ENCODE measurements around the gene ACTRT3.

ACTRT3 gene

DNA sequence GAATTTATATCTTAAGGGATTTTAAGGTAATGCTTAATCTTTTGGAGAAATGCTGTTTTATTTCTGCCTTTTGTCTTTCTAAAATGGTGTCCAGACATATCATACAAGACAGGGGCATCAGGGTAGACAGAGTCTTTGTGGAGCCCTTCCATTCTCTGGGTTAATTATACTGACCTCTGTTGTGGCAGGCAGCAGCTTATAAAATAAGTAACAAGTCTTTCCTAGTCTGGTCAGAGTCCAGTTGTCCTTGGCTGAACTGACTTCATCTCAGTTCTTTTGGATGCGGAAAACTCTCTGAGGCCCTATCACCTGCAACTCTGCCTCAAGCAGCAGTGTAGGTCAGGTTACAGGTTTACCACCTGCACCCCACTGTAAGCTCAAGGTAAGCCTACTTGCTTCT, 23.0 kb upstream of the ACTRT3 start:
- no peak overlapping the region for H3K27ac ChIP-seq (ENCODE audit: low read depth, low read length)
- H3K4me3 ChIP-seq (ENCODE audit: low read depth, low read length), result no peak overlapping the region
- peaks cover 47% of the 10 kb centered on the region for H3K36me3 ChIP-seq (ENCODE audit: control insufficient read depth, insufficient read depth, low read length)
- H3K4me1 ChIP-seq (ENCODE audit: control insufficient read depth, insufficient read depth, low read length), result no peaks in the 10 kb centered on the region
- no peak overlapping the region for H3K9ac ChIP-seq (ENCODE audit: low read depth, low read length)
- no peaks in the 10 kb centered on the region for H3K27me3 ChIP-seq (ENCODE audit: control insufficient read depth, insufficient read depth, low read length)
- H3K9me3 ChIP-seq (ENCODE audit: control insufficient read depth, insufficient read depth, low read length), result no peaks in the 10 kb centered on the region

DNA sequence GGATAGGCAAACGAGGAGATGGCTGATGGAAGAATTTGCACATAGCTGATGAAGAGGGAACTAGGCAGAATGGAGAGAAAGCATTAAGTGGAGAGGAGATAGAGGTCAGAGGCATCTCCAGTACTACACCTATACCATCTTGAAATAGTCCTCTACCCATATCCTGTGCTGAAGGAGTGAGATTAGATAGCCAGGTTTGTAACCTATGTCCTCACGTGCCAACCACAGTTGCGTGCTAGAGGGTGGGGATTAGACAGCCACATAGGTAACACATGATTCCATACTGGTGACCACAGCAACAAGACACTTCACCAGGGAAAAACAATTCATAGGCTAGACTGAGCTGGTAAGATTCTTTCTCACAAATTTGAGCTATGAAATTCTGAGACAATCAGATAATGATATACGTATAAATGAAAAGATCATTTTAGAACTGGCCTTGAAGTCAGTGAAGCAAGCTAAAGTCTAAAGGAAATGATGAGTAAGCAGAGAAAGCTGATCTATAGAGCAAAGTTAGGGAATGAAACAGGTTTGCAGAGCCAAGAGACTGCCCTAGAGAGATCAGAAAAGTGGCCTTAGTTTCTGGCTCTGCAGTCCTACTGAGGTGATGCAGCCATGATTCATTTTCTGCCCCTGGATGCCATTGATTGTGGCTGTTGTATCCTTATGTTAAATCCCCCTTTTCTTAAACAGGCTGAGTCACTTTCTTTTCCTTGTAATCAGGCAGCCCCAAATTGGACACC, 21.5 kb upstream of the ACTRT3 start:
- Histone ChIP-seq H3K27ac (ENCODE audit: low read depth, low read length) (peak overlapping the region; percentile 59), H3K4me3 (ENCODE audit: low read depth, low read length) (no peak overlapping the region), H3K36me3 (ENCODE audit: control insufficient read depth, insufficient read depth, low read length) (peaks cover 56% of the 10 kb centered on the region), H3K27me3 (ENCODE audit: control insufficient read depth, insufficient read depth, low read length) (no peaks in the 10 kb centered on the region), H3K9me3 (ENCODE audit: control insufficient read depth, insufficient read depth, low read length) (no peaks in the 10 kb centered on the region), H3K9ac (ENCODE audit: low read depth, low read length) (no peak overlapping the region), H3K4me1 (ENCODE audit: control insufficient read depth, insufficient read depth, low read length) (no peaks in the 10 kb centered on the region)

DNA sequence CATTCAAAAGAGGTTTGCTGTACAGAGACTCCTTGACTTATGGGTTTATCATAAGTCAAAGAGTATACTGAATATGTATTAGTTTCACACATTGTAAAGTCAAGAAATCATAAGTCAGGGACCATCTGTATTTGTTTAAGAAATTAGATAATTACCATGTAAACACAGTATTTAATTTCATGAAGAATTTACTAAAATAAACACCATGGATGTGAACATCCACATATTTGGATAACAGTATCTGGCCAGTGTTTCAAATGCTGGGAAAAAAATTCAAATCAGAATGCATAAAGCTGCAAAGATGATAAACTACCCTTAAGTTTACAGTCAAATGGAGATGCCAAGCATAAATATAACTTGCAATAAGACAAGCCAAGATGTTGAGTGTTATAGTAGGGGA, 20.9 kb upstream of the ACTRT3 start:
- H3K9me3 ChIP-seq (ENCODE audit: control insufficient read depth, insufficient read depth, low read length), result no peaks in the 10 kb centered on the region
- H3K27me3 ChIP-seq (ENCODE audit: control insufficient read depth, insufficient read depth, low read length), result no peaks in the 10 kb centered on the region
- H3K4me3 ChIP-seq (ENCODE audit: low read depth, low read length), result no peak overlapping the region
- peaks cover 61% of the 10 kb centered on the region for H3K36me3 ChIP-seq (ENCODE audit: control insufficient read depth, insufficient read depth, low read length)
- no peak overlapping the region for H3K9ac ChIP-seq (ENCODE audit: low read depth, low read length)
- no peaks in the 10 kb centered on the region for H3K4me1 ChIP-seq (ENCODE audit: control insufficient read depth, insufficient read depth, low read length)
- H3K27ac ChIP-seq (ENCODE audit: low read depth, low read length), result peak overlapping the region; percentile 59

DNA sequence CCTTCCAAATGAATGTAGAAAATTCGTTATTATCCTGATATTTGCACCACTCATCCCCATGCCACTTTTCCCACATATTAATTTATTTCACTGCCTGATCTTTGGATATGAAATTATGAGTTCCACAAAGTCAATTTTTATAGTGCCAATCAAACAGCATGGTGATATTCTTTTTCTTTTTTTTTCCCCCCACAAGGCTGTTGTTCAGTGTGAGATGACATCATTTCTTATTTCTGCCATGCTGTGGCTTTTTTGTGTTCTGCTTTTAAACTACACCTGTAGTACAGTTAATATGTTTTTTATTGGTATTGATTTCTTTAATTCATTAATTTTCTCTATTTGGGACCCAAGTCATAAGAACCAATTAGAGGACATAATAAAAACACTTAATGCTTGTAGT, 18.4 kb upstream of the ACTRT3 start:
- Histone ChIP-seq H3K36me3 (ENCODE audit: control insufficient read depth, insufficient read depth, low read length) (peaks cover 78% of the 10 kb centered on the region), H3K4me3 (ENCODE audit: low read depth, low read length) (no peak overlapping the region), H3K27ac (ENCODE audit: low read depth, low read length) (no peak overlapping the region), H3K9me3 (ENCODE audit: control insufficient read depth, insufficient read depth, low read length) (no peaks in the 10 kb centered on the region), H3K4me1 (ENCODE audit: control insufficient read depth, insufficient read depth, low read length) (no peaks in the 10 kb centered on the region), H3K27me3 (ENCODE audit: control insufficient read depth, insufficient read depth, low read length) (no peaks in the 10 kb centered on the region), H3K9ac (ENCODE audit: low read depth, low read length) (no peak overlapping the region)

DNA sequence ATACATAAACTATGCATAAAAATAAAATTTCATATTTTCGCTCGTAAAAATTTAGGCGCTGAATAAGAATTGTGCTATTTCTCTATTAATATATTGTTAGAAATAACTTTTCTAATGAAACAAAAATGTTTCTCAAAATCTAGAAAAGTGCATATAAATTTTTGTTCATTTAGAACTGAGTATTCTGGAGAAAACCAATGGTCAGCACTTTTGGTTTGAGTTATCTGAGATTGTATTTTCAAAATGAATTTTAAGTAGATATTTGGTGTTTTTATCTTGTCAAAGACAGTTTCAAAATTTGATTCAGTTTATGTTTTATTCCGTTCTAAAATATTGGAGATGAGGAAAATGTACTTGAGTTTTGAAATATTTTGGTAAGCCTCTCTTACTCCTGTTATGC, 17.8 kb upstream of the ACTRT3 start:
- Histone ChIP-seq H3K27me3 (ENCODE audit: control insufficient read depth, insufficient read depth, low read length) (no peaks in the 10 kb centered on the region), H3K9me3 (ENCODE audit: control insufficient read depth, insufficient read depth, low read length) (no peaks in the 10 kb centered on the region), H3K36me3 (ENCODE audit: control insufficient read depth, insufficient read depth, low read length) (peaks cover 82% of the 10 kb centered on the region), H3K4me3 (ENCODE audit: low read depth, low read length) (no peak overlapping the region), H3K4me1 (ENCODE audit: control insufficient read depth, insufficient read depth, low read length) (no peaks in the 10 kb centered on the region), H3K27ac (ENCODE audit: low read depth, low read length) (no peak overlapping the region), H3K9ac (ENCODE audit: low read depth, low read length) (no peak overlapping the region)

DNA sequence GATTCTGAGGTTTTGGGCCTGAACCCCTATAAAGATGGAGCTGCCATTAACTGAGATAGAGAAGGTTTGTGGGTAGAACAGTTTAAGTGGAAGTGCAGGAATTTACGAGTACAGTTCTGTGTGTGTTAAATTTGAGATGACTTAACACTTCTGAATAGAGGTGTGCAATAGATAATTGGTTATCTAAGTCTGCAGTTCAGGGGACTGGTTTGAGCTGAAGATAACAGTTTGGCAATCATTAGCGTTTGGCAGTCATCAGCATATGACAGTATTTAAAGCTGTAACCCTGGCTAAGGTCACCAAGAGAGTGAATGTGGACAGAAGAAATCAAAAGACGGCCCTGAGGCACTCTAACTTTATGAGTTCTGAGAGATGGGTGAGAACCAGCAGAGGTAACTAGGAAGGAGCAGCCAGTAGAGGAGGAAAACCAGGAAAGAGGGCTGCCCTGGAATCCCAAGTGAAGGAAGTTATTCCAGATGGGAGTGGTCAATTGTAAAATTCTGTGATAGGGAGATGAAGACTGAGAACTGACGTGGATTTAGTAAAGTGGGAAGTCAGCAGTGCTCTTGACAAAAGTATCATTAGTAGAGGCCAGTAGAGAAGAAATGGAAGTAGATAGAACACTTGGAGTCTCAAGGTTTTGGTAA, 12.0 kb upstream of the ACTRT3 start:
- peaks cover under 1% of the 10 kb centered on the region; the same call in 1 of the 2 replicates for H3K4me1 ChIP-seq (ENCODE audit: control insufficient read depth, insufficient read depth, low read length)
- H3K9ac ChIP-seq (ENCODE audit: low read depth, low read length), result no peak overlapping the region
- no peak overlapping the region for H3K27ac ChIP-seq (ENCODE audit: low read depth, low read length)
- H3K9me3 ChIP-seq (ENCODE audit: control insufficient read depth, insufficient read depth, low read length), result no peaks in the 10 kb centered on the region
- H3K4me3 ChIP-seq (ENCODE audit: low read depth, low read length), result no peak overlapping the region
- H3K36me3 ChIP-seq (ENCODE audit: control insufficient read depth, insufficient read depth, low read length), result peaks cover 98% of the 10 kb centered on the region
- no peaks in the 10 kb centered on the region for H3K27me3 ChIP-seq (ENCODE audit: control insufficient read depth, insufficient read depth, low read length)

DNA sequence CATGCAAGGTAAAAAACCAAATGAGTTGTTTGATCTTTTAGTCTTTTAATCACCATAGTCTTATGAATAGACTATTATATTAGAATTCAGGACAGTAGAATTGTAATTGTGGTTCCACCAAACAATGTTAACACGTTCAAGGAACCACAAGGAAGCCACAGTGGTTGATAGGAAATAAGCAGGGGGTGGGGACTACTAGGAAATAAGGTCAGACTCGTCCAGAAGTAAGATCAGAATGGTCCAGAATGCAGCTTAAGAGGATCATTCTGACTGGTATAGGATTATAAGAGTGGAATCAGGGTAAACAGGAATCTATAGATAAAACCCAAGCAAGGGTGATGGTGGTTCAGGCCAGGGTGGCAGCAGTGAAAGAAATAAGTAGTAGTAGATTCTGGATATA, 11.4 kb upstream of the ACTRT3 start:
- H3K27ac ChIP-seq (ENCODE audit: low read depth, low read length), result no peak overlapping the region

DNA sequence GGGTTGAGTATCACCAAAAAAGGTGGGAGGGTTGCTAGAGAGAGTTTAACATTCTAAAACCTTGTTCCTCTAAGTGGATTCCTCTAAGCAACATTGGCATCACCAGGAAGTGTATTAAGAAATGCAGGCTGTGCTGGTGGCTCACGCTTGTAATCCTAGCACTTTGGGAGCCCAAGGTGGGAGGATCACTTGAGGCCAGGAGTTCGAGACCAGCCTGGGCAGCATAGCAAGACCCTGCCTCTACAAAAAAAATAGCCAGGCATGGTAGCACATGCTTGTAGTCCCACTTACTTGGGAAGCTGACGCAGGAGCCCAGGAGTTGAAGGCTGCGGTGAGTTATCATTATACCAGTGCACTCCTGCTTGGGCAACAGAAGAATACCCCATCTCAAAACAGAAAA, 8.5 kb upstream of the ACTRT3 start:
- Histone ChIP-seq H3K4me3 (ENCODE audit: low read depth, low read length) (no peak overlapping the region), H3K27me3 (ENCODE audit: control insufficient read depth, insufficient read depth, low read length) (no peaks in the 10 kb centered on the region), H3K9me3 (ENCODE audit: control insufficient read depth, insufficient read depth, low read length) (no peaks in the 10 kb centered on the region), H3K4me1 (ENCODE audit: control insufficient read depth, insufficient read depth, low read length) (peaks cover 23% of the 10 kb centered on the region), H3K9ac (ENCODE audit: low read depth, low read length) (no peak overlapping the region), H3K36me3 (ENCODE audit: control insufficient read depth, insufficient read depth, low read length) (peaks cover 83% of the 10 kb centered on the region), H3K27ac (ENCODE audit: low read depth, low read length) (no peak overlapping the region)

More for the DNA sequence above, 11.4 kb upstream of the ACTRT3 start:
- Histone ChIP-seq H3K4me3 (ENCODE audit: low read depth, low read length) (no peak overlapping the region), H3K9me3 (ENCODE audit: control insufficient read depth, insufficient read depth, low read length) (no peaks in the 10 kb centered on the region), H3K4me1 (ENCODE audit: control insufficient read depth, insufficient read depth, low read length) (peaks cover 7% of the 10 kb centered on the region), H3K27me3 (ENCODE audit: control insufficient read depth, insufficient read depth, low read length) (no peaks in the 10 kb centered on the region), H3K36me3 (ENCODE audit: control insufficient read depth, insufficient read depth, low read length) (peaks cover 96% of the 10 kb centered on the region), H3K9ac (ENCODE audit: low read depth, low read length) (no peak overlapping the region)

DNA sequence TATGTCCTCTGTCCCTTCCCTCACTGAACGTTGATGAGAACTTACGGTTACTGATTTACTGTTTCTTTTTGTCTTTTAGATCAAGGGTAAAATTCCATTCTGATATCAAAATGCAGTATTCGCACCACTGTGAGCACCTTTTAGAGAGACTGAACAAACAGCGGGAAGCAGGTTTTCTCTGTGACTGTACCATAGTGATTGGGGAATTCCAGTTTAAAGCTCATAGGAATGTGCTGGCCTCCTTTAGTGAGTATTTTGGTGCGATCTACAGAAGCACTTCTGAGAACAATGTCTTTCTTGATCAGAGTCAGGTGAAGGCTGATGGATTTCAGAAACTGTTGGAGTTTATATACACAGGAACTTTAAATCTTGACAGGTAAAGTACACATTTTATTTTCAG, 4.8 kb upstream of the ACTRT3 start:
- Histone ChIP-seq H3K4me3 (ENCODE audit: low read depth, low read length) (peak overlapping the region; percentile 94), H3K4me1 (ENCODE audit: control insufficient read depth, insufficient read depth, low read length) (peaks cover 23% of the 10 kb centered on the region), H3K27ac (ENCODE audit: low read depth, low read length) (peak overlapping the region; percentile 99), H3K36me3 (ENCODE audit: control insufficient read depth, insufficient read depth, low read length) (peaks cover 47% of the 10 kb centered on the region), H3K27me3 (ENCODE audit: control insufficient read depth, insufficient read depth, low read length) (no peaks in the 10 kb centered on the region), H3K9me3 (ENCODE audit: control insufficient read depth, insufficient read depth, low read length) (no peaks in the 10 kb centered on the region), H3K9ac (ENCODE audit: low read depth, low read length) (peak overlapping the region; percentile 94)

DNA sequence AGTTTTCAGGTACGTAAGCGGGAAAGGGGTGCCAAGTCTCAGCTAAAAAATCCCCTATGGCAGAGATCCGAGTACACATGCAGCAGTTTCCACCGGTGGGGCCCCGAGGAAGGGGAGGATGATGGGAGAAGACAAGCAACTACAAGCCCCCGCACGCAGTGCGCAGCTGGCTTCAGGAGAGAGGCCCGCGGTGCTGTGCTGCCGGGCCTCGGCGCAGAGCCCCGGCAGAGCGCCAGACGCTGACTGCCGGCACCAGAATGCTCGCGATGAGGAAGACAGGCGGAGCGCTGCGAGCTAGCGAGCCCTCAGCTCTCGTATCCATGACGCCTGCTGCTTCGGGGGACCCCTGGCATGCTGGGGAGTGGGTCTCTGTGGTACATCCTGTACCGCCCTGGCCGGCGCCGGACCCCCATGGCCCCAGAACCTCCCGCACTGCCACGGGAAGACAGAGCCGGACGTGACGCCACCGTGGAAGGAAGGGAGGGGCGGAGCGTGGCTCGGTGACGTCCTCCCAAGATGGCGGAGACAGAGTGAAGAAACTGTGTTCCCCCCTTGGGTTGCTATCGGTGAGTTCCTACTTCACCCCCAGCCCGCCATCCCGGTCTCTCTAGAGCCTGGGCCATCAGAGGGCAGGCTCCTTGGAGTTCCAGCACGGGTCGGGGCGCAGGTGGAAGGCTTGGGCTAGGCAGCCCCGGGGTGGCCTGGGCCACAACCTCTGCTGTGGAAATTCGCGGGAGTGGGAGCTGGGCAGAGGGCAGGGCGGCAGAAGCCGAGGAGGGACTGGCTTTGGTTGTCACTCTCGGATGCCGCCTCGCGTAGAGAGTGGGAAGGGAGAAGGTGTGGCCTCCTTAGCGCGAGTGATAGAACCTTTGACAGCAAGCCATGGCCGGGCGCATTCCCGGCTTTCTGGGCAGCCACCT, 3.8 kb upstream of the ACTRT3 start, which contains the start of gene MYNN:
TSS of gene MYNN (plus strand) at position 500 of the 920 bp plus-strand sequence. CDS start 900 bp downstream, outside the sequence.
- Histone ChIP-seq H3K9me3 (ENCODE audit: control insufficient read depth, insufficient read depth, low read length) (no peaks in the 10 kb centered on the region), H3K27ac (ENCODE audit: low read depth, low read length) (peak within 1 kb of the TSS; percentile 99), H3K4me1 (ENCODE audit: control insufficient read depth, insufficient read depth, low read length) (peaks cover 23% of the 10 kb centered on the region), H3K36me3 (ENCODE audit: control insufficient read depth, insufficient read depth, low read length) (peaks cover 37% of the 10 kb centered on the region), H3K27me3 (ENCODE audit: control insufficient read depth, insufficient read depth, low read length) (no peaks in the 10 kb centered on the region), H3K4me3 (ENCODE audit: low read depth, low read length) (peak within 1 kb of the TSS; percentile 94), H3K9ac (ENCODE audit: low read depth, low read length) (peak within 1 kb of the TSS; percentile 94)
